GM23248 (cell line): ENCODE measurements around the gene ANKRD53.

ENCODE experiments used
- EZH2 ChIP-seq: fragments of 200-600 bp; sonication (generic); IDR thresholded peaks from 2 replicates; pipeline ENCODE4 v1.6.1; 2018; ENCODE audit warnings: antibody characterized with exemption, mild to moderate bottlenecking; ENCODE audit not compliant: insufficient read depth, poor library complexity, severe bottlenecking
- EZH2phosphoT487 ChIP-seq: fragments of 200-600 bp; sonication (generic); IDR thresholded peaks from 2 replicates; pipeline ENCODE4 v1.6.1; 2018; ENCODE audit warnings: antibody characterized with exemption, moderate library complexity, mild to moderate bottlenecking, low read depth; ENCODE audit not compliant: insufficient read depth

GRCh38 chr2:70937866-70938585, 40.4 kb upstream of the ANKRD53 start:
- no peak for TF ChIP-seq EZH2
- TF ChIP-seq EZH2phosphoT487, result no peak
